ENCODE results near the gene PUM1.
"Not testable (repeated sequence)": the region's sequence is repeated elsewhere in the genome, so short reads cannot be mapped to it uniquely, and the experiment has no call there.

The PUM1 gene

GRCh38 chr1:30990591-30990990 is 74.9 kb downstream of the PUM1 start:
- ATAC-seq: no peak

GRCh38 chr1:30988045-30988444 is 77.5 kb downstream of the PUM1 start:
- no peak for ATAC-seq

GRCh38 chr1:30986755-30987154 is 78.8 kb downstream of the PUM1 start:
- no peak for ATAC-seq

- ATAC-seq: no peak
Measured at GRCh38 chr1:30984991-30985503, 80.5 kb downstream of the PUM1 start.

- ATAC-seq: no peak
Measured at GRCh38 chr1:30984165-30984889, 81.2 kb downstream of the PUM1 start.

- no peak for ATAC-seq
Measured at GRCh38 chr1:30982937-30983336, 82.6 kb downstream of the PUM1 start.

GRCh38 chr1:30982431-30982830 is 83.1 kb downstream of the PUM1 start:
- ATAC-seq: no peak

- no peak for ATAC-seq
Measured at GRCh38 chr1:30981172-30981571, 84.3 kb downstream of the PUM1 start.

GRCh38 chr1:30977511-30977910 is 88.0 kb downstream of the PUM1 start:
- ATAC-seq: peak in 1 of 2 donors; percentile 44

GRCh38 chr1:30977105-30977504 is 88.4 kb downstream of the PUM1 start:
- ATAC-seq: peak; percentile 48 to 61

- ATAC-seq: no peak
Measured at GRCh38 chr1:30976143-30976542, 89.4 kb downstream of the PUM1 start.

GRCh38 chr1:30975217-30975616 is 90.3 kb downstream of the PUM1 start:
- ATAC-seq: no peak

GRCh38 chr1:30974536-30974935 is 91.0 kb downstream of the PUM1 start:
- no peak for ATAC-seq

GRCh38 chr1:30972349-30972748 is 93.2 kb downstream of the PUM1 start:
- ATAC-seq: not testable (repeated sequence)

GRCh38 chr1:30971496-30971895 is 94.0 kb downstream of the PUM1 start:
- no peak for ATAC-seq

GRCh38 chr1:30969903-30970302 is 95.6 kb downstream of the PUM1 start:
- ATAC-seq: peak in 1 of 2 donors; percentile 24

GRCh38 chr1:30968220-30968971 is 97.1 kb downstream of the PUM1 start:
- ATAC-seq: no peak

- ATAC-seq: no peak
Measured at GRCh38 chr1:30966690-30967369, 98.7 kb downstream of the PUM1 start.

GRCh38 chr1:30965924-30966599 is 99.5 kb downstream of the PUM1 start:
- no peak for ATAC-seq

GRCh38 chr1:30964706-30965105 is 100.8 kb downstream of the PUM1 start:
- ATAC-seq: no peak

GRCh38 chr1:30962609-30963508 is 102.7 kb downstream of the PUM1 start:
- ATAC-seq: no peak

Data from activated CD4-positive, CD25-positive, alpha-beta regulatory T cell treated with anti-CD3 and anti-CD28 coated beads, Interleukin-2, amount 50 U/mL, for 24 hours (primary cell).